Spleen (tissue), 7 donors: Measurements from ENCODE around the gene TSHR.

ENCODE experiments used
- POLR2A ChIP-seq, 3 donors: fragments of 450-650 bp; IDR thresholded peaks; one replicate each; pipeline ENCODE4 v1.5.1; 2017; ENCODE audit warnings: antibody characterized with exemption in 3 of 3, mild to moderate bottlenecking in 1 of 3
- TF ChIP-seq, protein P1 (sequence below), 11 experiments: fragments of 200-600 bp in 7 of 11; fragments of 450-650 bp in 4 of 11; sonication (generic) in 4 of 11; IDR thresholded peaks in 8 of 11; conservative IDR thresholded peaks in 3 of 11; 1 replicate in 7 of 11; 2 replicates in 4 of 11; pipeline versions ENCODE4 v1.4.0 to v1.8.0; 2016 to 2021; ENCODE audit warnings: antibody characterized with exemption in 11 of 11, inconsistent platforms in 4 of 11, mild to moderate bottlenecking in 1 of 11
- donor health status: DM: no; HTN: no; CAD: no; lungs with moderate emphysema.
- donor health status: DM: no; HTN: no; CAD: no.
- donor health status: DM: no; HTN: no; CAD: no.

DNA sequence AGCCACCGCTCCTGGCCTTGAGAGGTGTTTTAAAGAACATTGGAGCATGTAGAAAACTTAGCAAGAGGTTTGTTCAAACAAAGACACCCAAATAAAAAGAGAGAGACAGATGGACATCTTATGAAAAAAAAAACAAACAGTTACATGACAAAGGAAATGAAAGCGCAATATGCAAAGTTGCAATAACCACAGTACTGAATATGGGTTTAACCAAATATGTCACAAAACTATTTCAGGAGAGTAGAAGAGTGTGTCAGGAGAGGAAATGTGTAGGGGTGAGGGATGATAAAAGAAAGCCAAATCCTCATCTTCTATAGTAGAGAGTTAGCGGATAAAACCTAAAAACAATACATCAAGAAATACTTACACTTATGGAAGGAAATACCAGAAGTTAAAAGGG, 166.9 kb downstream of the TSHR start:
- TF ChIP-seq, protein P1, sequence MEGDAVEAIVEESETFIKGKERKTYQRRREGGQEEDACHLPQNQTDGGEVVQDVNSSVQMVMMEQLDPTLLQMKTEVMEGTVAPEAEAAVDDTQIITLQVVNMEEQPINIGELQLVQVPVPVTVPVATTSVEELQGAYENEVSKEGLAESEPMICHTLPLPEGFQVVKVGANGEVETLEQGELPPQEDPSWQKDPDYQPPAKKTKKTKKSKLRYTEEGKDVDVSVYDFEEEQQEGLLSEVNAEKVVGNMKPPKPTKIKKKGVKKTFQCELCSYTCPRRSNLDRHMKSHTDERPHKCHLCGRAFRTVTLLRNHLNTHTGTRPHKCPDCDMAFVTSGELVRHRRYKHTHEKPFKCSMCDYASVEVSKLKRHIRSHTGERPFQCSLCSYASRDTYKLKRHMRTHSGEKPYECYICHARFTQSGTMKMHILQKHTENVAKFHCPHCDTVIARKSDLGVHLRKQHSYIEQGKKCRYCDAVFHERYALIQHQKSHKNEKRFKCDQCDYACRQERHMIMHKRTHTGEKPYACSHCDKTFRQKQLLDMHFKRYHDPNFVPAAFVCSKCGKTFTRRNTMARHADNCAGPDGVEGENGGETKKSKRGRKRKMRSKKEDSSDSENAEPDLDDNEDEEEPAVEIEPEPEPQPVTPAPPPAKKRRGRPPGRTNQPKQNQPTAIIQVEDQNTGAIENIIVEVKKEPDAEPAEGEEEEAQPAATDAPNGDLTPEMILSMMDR (IDR thresholded peaks at IDR 0.05 in 8 of 11, conservative IDR thresholded peaks at IDR 0.05 in 3 of 11) = no peak
- no peak for TF ChIP-seq POLR2A (IDR thresholded peaks at IDR 0.05)
